ENCODE measurements around the gene SMAD6. TPM values are rescaled to one million over a fixed set of nuclear protein-coding genes. Genes with fewer than 3 reads are reported as not detected.

Gene SMAD6
- total RNA-seq, 6 experiments from 2014 or later: 10.2 to 18.1 (median 16.4) TPM

DNA sequence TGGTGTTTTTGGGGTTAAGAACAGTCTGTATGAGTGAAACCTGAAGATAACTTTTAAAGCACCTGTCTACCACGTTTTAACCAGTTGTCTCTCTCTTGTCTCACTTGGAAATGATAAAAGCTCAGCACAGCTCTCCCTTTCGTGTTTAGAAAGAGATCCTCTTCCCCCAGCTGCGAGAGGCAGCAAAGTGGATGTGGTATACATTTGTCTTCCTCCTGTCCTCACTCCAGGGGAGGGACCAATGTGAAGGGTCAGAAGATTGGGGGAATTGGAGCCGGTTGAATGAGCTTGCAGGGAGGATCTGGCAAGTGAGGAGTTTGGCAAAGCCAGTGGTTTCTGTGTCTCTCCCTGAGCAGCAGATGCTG, 14.6 kb downstream of the SMAD6 start:
- no peak overlapping the region for H3K27ac Mint-ChIP-seq
- TF ChIP-seq, protein P1, sequence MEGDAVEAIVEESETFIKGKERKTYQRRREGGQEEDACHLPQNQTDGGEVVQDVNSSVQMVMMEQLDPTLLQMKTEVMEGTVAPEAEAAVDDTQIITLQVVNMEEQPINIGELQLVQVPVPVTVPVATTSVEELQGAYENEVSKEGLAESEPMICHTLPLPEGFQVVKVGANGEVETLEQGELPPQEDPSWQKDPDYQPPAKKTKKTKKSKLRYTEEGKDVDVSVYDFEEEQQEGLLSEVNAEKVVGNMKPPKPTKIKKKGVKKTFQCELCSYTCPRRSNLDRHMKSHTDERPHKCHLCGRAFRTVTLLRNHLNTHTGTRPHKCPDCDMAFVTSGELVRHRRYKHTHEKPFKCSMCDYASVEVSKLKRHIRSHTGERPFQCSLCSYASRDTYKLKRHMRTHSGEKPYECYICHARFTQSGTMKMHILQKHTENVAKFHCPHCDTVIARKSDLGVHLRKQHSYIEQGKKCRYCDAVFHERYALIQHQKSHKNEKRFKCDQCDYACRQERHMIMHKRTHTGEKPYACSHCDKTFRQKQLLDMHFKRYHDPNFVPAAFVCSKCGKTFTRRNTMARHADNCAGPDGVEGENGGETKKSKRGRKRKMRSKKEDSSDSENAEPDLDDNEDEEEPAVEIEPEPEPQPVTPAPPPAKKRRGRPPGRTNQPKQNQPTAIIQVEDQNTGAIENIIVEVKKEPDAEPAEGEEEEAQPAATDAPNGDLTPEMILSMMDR (IDR thresholded peaks at IDR 0.05): no peak
- H3K36me3 Mint-ChIP-seq (ENCODE audit: low read depth): peaks cover 39% of the 10 kb centered on the region
- no peaks in the 10 kb centered on the region for H3K9me3 Mint-ChIP-seq
- H3K27me3 Mint-ChIP-seq (ENCODE audit: insufficient read depth): peaks cover 3% of the 10 kb centered on the region; the same call in 1 of the 2 replicates
- DNase-seq: no peak
- no peak overlapping the region for H3K4me3 Mint-ChIP-seq
- peaks cover 69% of the 10 kb centered on the region for H3K4me1 Mint-ChIP-seq (ENCODE audit: low read depth)

- H3K4me3 Mint-ChIP-seq: no peak overlapping the region
- H3K36me3 Mint-ChIP-seq (ENCODE audit: low read depth): peaks cover 42% of the 10 kb centered on the region
- H3K27me3 Mint-ChIP-seq (ENCODE audit: insufficient read depth): peaks cover 6% of the 10 kb centered on the region; the same call in 1 of the 2 replicates
- H3K27ac Mint-ChIP-seq: no peak overlapping the region
- TF ChIP-seq, protein P1 (IDR thresholded peaks at IDR 0.05): no peak
- H3K9me3 Mint-ChIP-seq: no peaks in the 10 kb centered on the region
- no peak for DNase-seq
- peaks cover 75% of the 10 kb centered on the region for H3K4me1 Mint-ChIP-seq (ENCODE audit: low read depth)
These were observed 16.4 kb downstream of the SMAD6 start for GRCh38 chr15:66718220-66718988.

GRCh38 chr15:66719471-66719870, 17.4 kb downstream of the SMAD6 start:
- peaks cover 76% of the 10 kb centered on the region for H3K4me1 Mint-ChIP-seq (ENCODE audit: low read depth)
- H3K27ac Mint-ChIP-seq: peak overlapping the region; percentile 88
- TF ChIP-seq, protein P1 (IDR thresholded peaks at IDR 0.05): no peak
- DNase-seq: no peak
- H3K4me3 Mint-ChIP-seq: no peak overlapping the region; the same call in 1 of the 2 replicates
- peaks cover 6% of the 10 kb centered on the region; the same call in 1 of the 2 replicates for H3K27me3 Mint-ChIP-seq (ENCODE audit: insufficient read depth)
- H3K36me3 Mint-ChIP-seq (ENCODE audit: low read depth): peaks cover 49% of the 10 kb centered on the region
- no peaks in the 10 kb centered on the region for H3K9me3 Mint-ChIP-seq

DNA sequence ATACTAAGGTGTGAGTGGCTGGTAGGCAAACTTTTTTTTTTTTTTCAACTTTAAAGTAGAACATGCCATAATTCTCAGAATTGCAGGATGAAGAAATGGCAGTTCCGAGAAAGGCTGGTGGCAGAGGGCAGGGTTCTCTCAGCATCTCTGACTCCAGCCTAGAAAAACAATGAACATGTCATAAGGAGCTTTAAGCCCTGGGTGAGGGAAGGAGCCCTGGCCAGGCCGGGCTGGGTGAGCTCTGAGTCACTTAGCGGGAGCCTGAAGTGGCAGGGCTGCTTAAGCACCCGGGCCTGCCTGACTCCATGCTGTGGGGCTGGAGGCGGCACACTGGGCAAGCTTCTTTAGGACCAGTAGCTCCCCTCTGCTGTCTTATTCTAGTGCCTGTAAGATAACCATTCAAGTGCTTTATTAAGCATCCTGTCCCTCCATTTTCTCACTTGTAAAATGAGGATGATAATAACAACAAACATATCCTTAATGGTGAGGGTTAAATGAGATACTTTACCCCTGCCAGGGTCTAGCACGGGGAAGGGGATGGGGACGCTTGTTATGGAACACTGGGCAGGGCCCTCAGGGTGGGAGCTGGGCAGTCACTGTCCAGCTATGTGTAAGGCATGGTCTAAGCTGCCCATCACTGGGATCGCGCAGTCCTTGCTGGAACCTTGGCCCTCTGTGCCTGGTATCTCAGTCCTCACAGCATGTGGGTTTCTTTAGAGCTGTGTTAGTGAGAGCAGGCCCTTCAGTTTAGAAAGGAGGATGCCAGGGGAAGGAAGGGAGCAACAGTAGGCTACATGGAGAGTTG, 18.4 kb downstream of the SMAD6 start:
- Mint-ChIP-seq H3K27me3 (ENCODE audit: insufficient read depth) (peaks cover 4% of the 10 kb centered on the region; the same call in 1 of the 2 replicates), H3K4me3 (peak overlapping the region; percentile 60), H3K4me1 (ENCODE audit: low read depth) (peaks cover 77% of the 10 kb centered on the region), H3K9me3 (no peaks in the 10 kb centered on the region), H3K36me3 (ENCODE audit: low read depth) (peaks cover 53% of the 10 kb centered on the region), H3K27ac (peak overlapping the region; percentile 88)
- peak; percentile 77 for DNase-seq
- TF ChIP-seq, protein P1 (IDR thresholded peaks at IDR 0.05): no peak

DNA sequence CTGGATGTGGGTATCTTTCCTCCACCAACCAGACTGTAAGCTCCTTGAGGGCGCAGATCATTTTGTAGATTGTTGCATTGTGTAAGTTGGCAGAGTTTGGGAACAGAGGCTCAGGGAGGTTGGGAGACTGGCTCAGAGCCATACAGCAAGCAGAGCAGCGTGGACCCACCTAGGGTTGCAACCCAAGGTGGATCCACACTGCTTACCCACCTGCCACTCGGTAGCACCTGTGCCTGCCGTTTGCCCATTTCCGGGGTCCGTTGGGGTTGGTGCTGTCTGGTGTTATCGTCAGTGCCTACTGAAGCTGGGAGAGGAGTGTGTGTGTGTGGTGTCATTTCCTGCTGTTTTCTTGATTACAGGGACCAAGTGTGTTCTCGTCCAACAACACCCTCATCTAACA, 19.0 kb downstream of the SMAD6 start:
- TF ChIP-seq, protein P1 (IDR thresholded peaks at IDR 0.05): no peak
- Mint-ChIP-seq H3K9me3 (no peaks in the 10 kb centered on the region), H3K36me3 (ENCODE audit: low read depth) (peaks cover 49% of the 10 kb centered on the region), H3K4me1 (ENCODE audit: low read depth) (peaks cover 74% of the 10 kb centered on the region), H3K27ac (peak overlapping the region; percentile 88), H3K27me3 (ENCODE audit: insufficient read depth) (peaks cover 4% of the 10 kb centered on the region; the same call in 1 of the 2 replicates), H3K4me3 (no peak overlapping the region)
- DNase-seq: no peak
